Endothelial cell of umbilical vein (primary cell): Measurements from ENCODE around the gene SETDB1. TPM values are rescaled to one million over a fixed set of nuclear protein-coding genes. Genes with fewer than 3 reads are reported as not detected.

Source experiments
- BruUV-seq: library from RNA; stranded (reverse); fragments of 400-500 nt; replicated peaks from 2 replicates; lab custom pipeline; 2021; lab: Mats Ljungman, UMichigan
- CTCF ChIA-PET: fragments of 300-600, 350-600 bp; sonication (Branson Sonifier 250); formaldehyde crosslinking; loops from one replicate; lab custom pipeline; 2021; ENCODE audit warnings: antibody characterized with exemption, inconsistent platforms; lab: Charles Lee
- POLR2A ChIA-PET: fragments of 300-600, 350-600 bp; sonication (Branson Sonifier 250); formaldehyde crosslinking; loops from one replicate; lab custom pipeline; 2021; ENCODE audit warnings: antibody characterized with exemption, inconsistent platforms; lab: Charles Lee
- DNase-seq: peaks from one replicate; pipeline ENCODE4 v3.0.0-alpha.2; 2011; ENCODE audit warnings: low read depth, low spot score
- FAIRE-seq: peaks from 2 replicates; lab custom pipeline; 2011; peaks lifted over from hg19 to GRCh38; lab: Jason Lieb, UNC
- H2AFZ ChIP-seq: 2 replicates; pipeline ENCODE4 v1.6.0; 2012; ENCODE audit warnings: low read depth, low read length, control low read depth, inconsistent platforms
- H3K27ac ChIP-seq: 2 replicates; pipeline ENCODE4 v1.5.1; 2011; ENCODE audit warnings: low read depth, mild to moderate bottlenecking, control low read depth, low read length, moderate library complexity; ENCODE audit not compliant: insufficient read depth
- H3K27me3 ChIP-seq, 2 experiments: 2 replicates each; pipeline versions ENCODE4 v1.6.0 to v1.6.1; 2011; ENCODE audit warnings: low read length in 2 of 2, mixed read lengths in 1 of 2; ENCODE audit not compliant: control insufficient read depth in 2 of 2, insufficient read depth in 2 of 2
- H3K36me3 ChIP-seq, 2 experiments: 2 replicates in 1 of 2; 3 replicates in 1 of 2; pipeline ENCODE4 v1.5.1; 2011; ENCODE audit warnings: low read length in 2 of 2, mild to moderate bottlenecking in 1 of 2, moderate library complexity in 1 of 2; ENCODE audit not compliant: control insufficient read depth in 2 of 2, insufficient read depth in 2 of 2; ENCODE audit errors: extremely low read depth in 1 of 2
- H3K4me1 ChIP-seq: 3 replicates; pipeline ENCODE4 v1.5.1; 2011; ENCODE audit warnings: mild to moderate bottlenecking, low read length; ENCODE audit not compliant: control insufficient read depth, insufficient read depth; ENCODE audit errors: extremely low read depth
- H3K4me2 ChIP-seq: 2 replicates; pipeline ENCODE4 v1.6.1; 2011; ENCODE audit warnings: low read length, control low read depth, mixed read lengths; ENCODE audit not compliant: insufficient read depth
- H3K4me3 ChIP-seq, 3 experiments: fragments of 200-600 bp in 1 of 3; sonication (generic), shearing (Covaris generic) in 1 of 3; replicated peaks in 1 of 3; 2 replicates each; pipeline ENCODE4 v1.5.1; 2011 to 2016; ENCODE audit warnings: control low read depth in 3 of 3, low read length in 3 of 3, mild to moderate bottlenecking in 2 of 3, inconsistent platforms in 1 of 3, low read depth in 1 of 3, moderate library complexity in 1 of 3; ENCODE audit not compliant: insufficient read depth in 1 of 3
- H3K79me2 ChIP-seq: 2 replicates; pipeline ENCODE4 v1.6.0; 2012; ENCODE audit warnings: low read length, inconsistent platforms; ENCODE audit not compliant: control insufficient read depth, insufficient read depth
- H3K9ac ChIP-seq: replicated peaks from 2 replicates; pipeline ENCODE3; 2011; ENCODE audit warnings: low read length, control low read depth; ENCODE audit not compliant: insufficient read depth; ENCODE audit errors: extremely low read depth
- H3K9me1 ChIP-seq: replicated peaks from 3 replicates; pipeline ENCODE4 v1.6.0; 2011; ENCODE audit warnings: mild to moderate bottlenecking, low read length; ENCODE audit not compliant: control insufficient read depth, insufficient read depth; ENCODE audit errors: extremely low read depth
- H3K9me3 ChIP-seq: replicated peaks from 2 replicates; pipeline ENCODE4 v1.5.1; 2012; ENCODE audit warnings: low read length, inconsistent platforms; ENCODE audit not compliant: control insufficient read depth, insufficient read depth
- H4K20me1 ChIP-seq: replicated peaks from 2 replicates; pipeline ENCODE3; 2011; ENCODE audit warnings: mild to moderate bottlenecking, low read length; ENCODE audit not compliant: control insufficient read depth, insufficient read depth; ENCODE audit errors: extremely low read depth
- CTCF ChIP-seq, 2 donors: IDR thresholded peaks; 1 replicate in 1 of 2; 2 replicates in 1 of 2; pipeline ENCODE4 v1.5.1; 2011; ENCODE audit warnings: low read length in 2 of 2, mild to moderate bottlenecking in 2 of 2, moderate library complexity in 2 of 2, control low read depth in 1 of 2, inconsistent platforms in 1 of 2, low read depth in 1 of 2; ENCODE audit not compliant: insufficient read depth in 1 of 2; ENCODE audit errors: extremely low read depth in 1 of 2
- FOS ChIP-seq: IDR thresholded peaks from 2 replicates; pipeline ENCODE4 v1.6.1; 2011; ENCODE audit warnings: mild to moderate bottlenecking, low read length, moderate library complexity, borderline replicate concordance; ENCODE audit not compliant: insufficient read depth
- GATA2 ChIP-seq: IDR thresholded peaks from 2 replicates; pipeline ENCODE4 v1.7.0; 2011; ENCODE audit warnings: low read depth, mild to moderate bottlenecking, moderate library complexity, mixed read lengths, low read length; ENCODE audit not compliant: insufficient read length, insufficient read depth
- MAX ChIP-seq: IDR thresholded peaks from 2 replicates; pipeline ENCODE4 v1.6.1; 2011; ENCODE audit not compliant: insufficient read depth, insufficient read length
- MYC ChIP-seq: IDR thresholded peaks from one replicate; pipeline ENCODE4 v1.6.1; 2011; ENCODE audit warnings: mild to moderate bottlenecking, low read depth, low read length
- POLR2A ChIP-seq: IDR thresholded peaks from 2 replicates; pipeline ENCODE4 v1.6.1; 2012; ENCODE audit warnings: low read depth, mild to moderate bottlenecking, control low read depth, low read length
- dilution Hi-C: fragments of 300-500 bp; cut with MboI; formaldehyde crosslinking; loops from one replicate; pipeline ENCODE4 v1.15.0; 2019; ENCODE audit warnings: low sequenced_read_pairs; ENCODE audit not compliant: extremely low pct_ligation_motif_present
- intact Hi-C: fragments of 100-400 bp; cut with micrococcal nuclease; formaldehyde crosslinking; loops from one replicate; pipeline ENCODE4 v1.10.0; 2022
- polyA plus RNA-seq, 4 experiments: library from polyadenylated mRNA; depleted of rRNA in 3 of 4; stranded (reverse) in 3 of 4; unstranded in 1 of 4; fragments of >200 nt; gene quantifications; 2 replicates each; pipeline versions ENCODE4 v1.2.1 to v1.2.3, GENCODE V29; 2011 to 2012; ENCODE audit warnings: missing spikeins in 1 of 4
- total RNA-seq: library from RNA; stranded (reverse); gene quantifications from 2 replicates; pipeline ENCODE4 v1.2.3, GENCODE V29; 2021

The SETDB1 gene
- total and polyA plus RNA-seq, 2 donors (not counting 3 experiments of a cell fraction or from before 2014, with no cell fraction given) = 25.3 to 49.2 TPM

DNA sequence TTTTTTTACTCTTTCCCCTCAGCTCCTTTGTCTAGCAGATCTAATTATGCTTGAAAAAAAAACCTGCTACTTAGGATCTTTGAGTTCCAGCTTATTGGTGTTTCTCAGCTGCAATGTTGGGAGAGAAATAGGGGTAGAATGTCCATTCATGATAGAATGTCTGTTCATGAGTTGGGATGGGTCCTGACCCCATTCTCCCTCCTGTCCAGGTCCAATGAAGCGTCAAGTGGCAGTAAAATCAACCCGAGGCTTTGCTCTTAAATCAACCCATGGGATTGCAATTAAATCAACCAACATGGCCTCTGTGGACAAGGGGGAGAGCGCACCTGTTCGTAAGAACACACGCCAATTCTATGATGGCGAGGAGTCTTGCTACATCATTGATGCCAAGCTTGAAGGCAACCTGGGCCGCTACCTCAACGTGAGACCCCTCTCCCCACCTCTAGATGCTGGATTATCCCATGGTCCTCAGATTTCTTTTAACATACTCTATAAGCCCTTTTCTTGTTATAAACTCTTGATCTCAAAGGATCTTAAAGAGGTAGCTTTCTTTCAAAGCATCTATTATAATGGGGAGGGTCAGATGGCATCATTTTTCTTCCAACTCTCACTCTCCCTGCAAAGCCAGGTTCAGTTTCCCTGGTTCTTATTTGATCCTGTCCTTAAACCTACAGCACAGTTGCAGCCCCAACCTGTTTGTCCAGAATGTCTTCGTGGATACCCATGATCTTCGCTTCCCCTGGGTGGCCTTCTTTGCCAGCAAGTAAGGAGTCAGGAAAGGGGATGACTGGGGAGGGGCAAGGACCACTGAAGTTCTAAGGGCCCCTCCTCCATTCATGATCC, 37.4 kb downstream of the SETDB1 start:
- BruUV-seq = no TSS peak
- Histone ChIP-seq H3K9me1 (no peaks in the 10 kb centered on the region), H3K4me1 (peaks cover 3% of the 10 kb centered on the region), H3K79me2 (peaks cover 4% of the 10 kb centered on the region), H3K36me3 (peaks cover 26 to 46% of the 10 kb centered on the region in 2 experiments), H3K4me3 (no peak overlapping the region), H3K9ac (no peak overlapping the region), H3K27ac (no peak overlapping the region), H3K4me2 (no peak overlapping the region), H3K27me3 (no peaks in the 10 kb centered on the region), H2AFZ (no peak overlapping the region), H4K20me1 (no peaks in the 10 kb centered on the region), H3K9me3 (no peaks in the 10 kb centered on the region)
- dilution Hi-C loops = no loop called here
- no peak for DNase-seq
- FAIRE-seq = no peak
- intact Hi-C loops = loop anchor here (2.0 kb wide), 1 partner anchor 13 kb away; no protein-coding TSS in a partner anchor
- ChIA-PET CTCF (interaction anchor here (0.8 to 2.5 kb wide), 4 partner anchors 11 to 43 kb away, joined by 5 to 11 read pairs (median 8); partner anchors contain the start of genes CERS2 and MINDY1), POLR2A (no interaction called here)
- TF ChIP-seq MAX (no peak), GATA2 (no peak), FOS (no peak), POLR2A (no peak), MYC (no peak)

- Histone ChIP-seq H3K4me3 (no peak overlapping the region), H3K9me1 (no peaks in the 10 kb centered on the region), H3K27me3 (no peaks in the 10 kb centered on the region), H3K4me1 (peaks cover 3% of the 10 kb centered on the region), H3K79me2 (peaks cover 10% of the 10 kb centered on the region), H3K9me3 (no peaks in the 10 kb centered on the region), H3K36me3 (peaks cover 27 to 46% of the 10 kb centered on the region in 2 experiments), H3K27ac (no peak overlapping the region), H4K20me1 (no peaks in the 10 kb centered on the region), H3K4me2 (no peak overlapping the region), H3K9ac (no peak overlapping the region), H2AFZ (no peak overlapping the region)
- intact Hi-C loops = loop anchor here (2.0 kb wide), 1 partner anchor 13 kb away; no protein-coding TSS in a partner anchor
- TF ChIP-seq GATA2 (no peak), MYC (no peak), CTCF (IDR thresholded peaks at IDR 0.05; ENCODE audit: extremely low read depth in 1 of 2, insufficient read depth in 1 of 2, low read depth in 1 of 2, low read length in 2 of 2) (no peak)
- POLR2A ChIA-PET = no interaction called here
- no peak for DNase-seq
- dilution Hi-C loops = no loop called here
- peak; percentile 15 for FAIRE-seq
- CTCF ChIA-PET = interaction anchor here (1.7 to 2.5 kb wide), 2 partner anchors 10 to 42 kb away, joined by 6 to 9 read pairs; partner anchors contain the start of genes CERS2 and MINDY1
- TSS peak; percentile 52 for BruUV-seq
Measured at GRCh38 chr1:150964164-150964489, 38.0 kb downstream of the SETDB1 start.
